Psoas muscle (tissue), 8 donors: ENCODE data around the gene CERS4. TPM values are rescaled to one million over a fixed set of nuclear protein-coding genes. Genes with fewer than 3 reads are reported as not detected.

Source experiments
- ATAC-seq, 4 donors: fragments of 200-7000 bp; cut with Tn5 transposase; one replicate each; pipeline ENCODE4 v1.9.1; 2020; ENCODE audit warnings: moderate library complexity in 3 of 4, mild to moderate bottlenecking in 2 of 4
- DNase-seq, 2 donors: peaks; one replicate each; pipeline ENCODE4 v3.0.0-alpha.2; 2020
- H3K27ac ChIP-seq: fragments of 200-600 bp; one replicate; pipeline ENCODE4 v1.8.0; 2022
- H3K27me3 ChIP-seq, 3 donors: fragments of 200-600 bp in 1 of 3; one replicate each; pipeline versions ENCODE4 v1.6.1 to v1.8.0; 2013 to 2022; ENCODE audit warnings: low read length in 2 of 3, mild to moderate bottlenecking in 2 of 3, moderate library complexity in 1 of 3; ENCODE audit not compliant: insufficient read depth in 3 of 3
- H3K36me3 ChIP-seq, 2 donors: fragments of 200-600 bp in 1 of 2; one replicate each; pipeline versions ENCODE4 v1.6.1 to v1.8.0; 2013 to 2022; ENCODE audit warnings: low read depth in 1 of 2, mild to moderate bottlenecking in 1 of 2, moderate library complexity in 1 of 2; ENCODE audit not compliant: insufficient read depth in 1 of 2
- H3K4me1 ChIP-seq: fragments of 200-600 bp; one replicate; pipeline ENCODE4 v1.8.0; 2022
- H3K4me3 ChIP-seq: fragments of 200-600 bp; one replicate; pipeline ENCODE4 v1.8.0; 2022; ENCODE audit warnings: mild to moderate bottlenecking
- H3K9me3 ChIP-seq: fragments of 200-600 bp; one replicate; pipeline ENCODE4 v1.8.0; 2022
- WGBS, 3 donors: extraction: QIAGEN DNeasy Blood & Tissue Kit; methylation state at CpG; one replicate each; pipeline versions ENCODE4 v1.1.6 to v1.1.7; 2013; 5-methylcytosine and 5-hydroxymethylcytosine counted together
- intact Hi-C, 2 donors: fragments of 100-400 bp; cut with DNase I; formaldehyde crosslinking; loops; one replicate each; pipeline versions ENCODE4 v1.11.0 to v1.14.2; 2022
- polyA plus RNA-seq, 3 donors: library from polyadenylated mRNA; stranded (reverse); fragments of 200-250 nt; gene quantifications; one replicate each; pipeline ENCODE4 v1.2.3, GENCODE V29; 2013
- total RNA-seq, 4 donors: library from RNA; stranded (reverse); fragmentation: NEBNext Ultra II Directional in 2 of 4; extraction: Animal tissue kit (Norgen Biotek cat#: 25700) in 2 of 4; gene quantifications; one replicate each; pipeline versions ENCODE4 v1.2.1 to v1.2.4, GENCODE V29; 2021 to 2023
- TF ChIP-seq, protein P1 (sequence below): fragments of 200-600 bp; IDR thresholded peaks from one replicate; pipeline ENCODE4 v1.8.0; 2022; ENCODE audit warnings: antibody characterized with exemption
- donor health status: healthy with polysubstance abuse.
- donor health status: DM: no; HTN: no; CAD: no; lungs with moderate emphysema.
- donor health status: Bipolar disorder and iron deficiency.
- donor health status: healthy.
- donor health status: DM: yes; HTN: yes; CAD: no.
- donor health status: DM: no; HTN: no; CAD: no.
- donor health status: DM: no; HTN: no; CAD: no.
- donor health status: DM: yes; HTN: yes; CAD: no.

The CERS4 gene
- total and polyA plus RNA-seq, 7 donors, result 1.1 to 4.8 (median 2.8) TPM

DNA sequence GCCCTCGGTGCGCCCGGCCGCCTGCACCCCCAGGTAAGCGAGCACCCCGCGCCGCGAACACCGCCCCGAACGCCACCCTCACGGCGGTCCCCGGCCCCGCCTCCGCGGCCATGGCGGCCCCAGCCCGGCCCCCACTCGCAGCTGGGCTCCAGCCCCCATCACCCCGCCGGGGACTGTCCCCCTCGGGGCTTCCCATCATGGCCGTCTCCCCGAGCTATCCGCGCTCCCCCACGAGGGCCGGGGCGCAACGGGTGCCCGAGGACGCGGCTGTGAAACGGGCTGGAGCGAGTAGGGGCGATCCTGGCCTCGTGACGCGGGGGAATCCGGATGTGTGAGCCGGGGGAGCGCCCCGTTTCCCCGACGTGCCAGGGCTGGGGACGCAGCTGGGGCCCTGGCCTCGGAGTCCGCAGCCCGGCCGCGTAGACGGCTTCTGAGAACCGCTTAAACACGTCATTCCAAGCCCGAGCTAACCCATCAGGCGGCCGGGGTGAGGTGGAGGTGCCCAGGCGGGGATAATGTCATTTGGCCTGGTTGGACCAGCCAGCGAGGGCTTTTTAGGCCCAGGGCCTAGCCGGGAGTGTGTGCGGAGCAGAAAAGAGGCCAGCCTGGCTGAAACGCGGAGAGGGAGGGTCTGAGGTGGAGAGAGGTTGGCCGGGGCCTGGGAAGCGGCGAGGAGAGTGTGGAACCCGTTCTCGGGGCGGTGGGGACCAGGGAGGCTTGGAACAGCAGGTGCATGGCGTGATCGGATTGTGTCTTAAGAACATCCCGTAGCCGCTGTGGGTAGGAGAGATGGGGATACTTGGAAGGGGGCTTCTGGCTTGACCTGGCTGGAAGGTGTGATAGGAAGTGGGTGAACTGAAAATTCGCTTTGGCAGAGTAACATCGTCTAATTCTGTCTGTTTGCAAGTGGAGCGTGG, 550 bp downstream of the CERS4 start:
- TF ChIP-seq, protein P1, sequence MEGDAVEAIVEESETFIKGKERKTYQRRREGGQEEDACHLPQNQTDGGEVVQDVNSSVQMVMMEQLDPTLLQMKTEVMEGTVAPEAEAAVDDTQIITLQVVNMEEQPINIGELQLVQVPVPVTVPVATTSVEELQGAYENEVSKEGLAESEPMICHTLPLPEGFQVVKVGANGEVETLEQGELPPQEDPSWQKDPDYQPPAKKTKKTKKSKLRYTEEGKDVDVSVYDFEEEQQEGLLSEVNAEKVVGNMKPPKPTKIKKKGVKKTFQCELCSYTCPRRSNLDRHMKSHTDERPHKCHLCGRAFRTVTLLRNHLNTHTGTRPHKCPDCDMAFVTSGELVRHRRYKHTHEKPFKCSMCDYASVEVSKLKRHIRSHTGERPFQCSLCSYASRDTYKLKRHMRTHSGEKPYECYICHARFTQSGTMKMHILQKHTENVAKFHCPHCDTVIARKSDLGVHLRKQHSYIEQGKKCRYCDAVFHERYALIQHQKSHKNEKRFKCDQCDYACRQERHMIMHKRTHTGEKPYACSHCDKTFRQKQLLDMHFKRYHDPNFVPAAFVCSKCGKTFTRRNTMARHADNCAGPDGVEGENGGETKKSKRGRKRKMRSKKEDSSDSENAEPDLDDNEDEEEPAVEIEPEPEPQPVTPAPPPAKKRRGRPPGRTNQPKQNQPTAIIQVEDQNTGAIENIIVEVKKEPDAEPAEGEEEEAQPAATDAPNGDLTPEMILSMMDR, result no peak
- DNase-seq (peak; percentile 52 to 66), ATAC-seq (peak in 3 of 4 donors; percentile 17 to 36 (median 33))
- Histone ChIP-seq H3K4me1 (no peaks in the 10 kb centered on the region), H3K9me3 (no peaks in the 10 kb centered on the region), H3K4me3 (peak overlapping the region; percentile 73), H3K36me3 (no peaks in the 10 kb centered on the region), H3K27ac (no peak overlapping the region), H3K27me3 (peaks cover 0 to 17% (median 6%) of the 10 kb centered on the region in 3 donors)
- WGBS, 3 donors, result 6 to 8% (median 6%) methylated on average over 58 to 78 of the region's 78 CpGs
- intact Hi-C loops, result no loop called here

DNA sequence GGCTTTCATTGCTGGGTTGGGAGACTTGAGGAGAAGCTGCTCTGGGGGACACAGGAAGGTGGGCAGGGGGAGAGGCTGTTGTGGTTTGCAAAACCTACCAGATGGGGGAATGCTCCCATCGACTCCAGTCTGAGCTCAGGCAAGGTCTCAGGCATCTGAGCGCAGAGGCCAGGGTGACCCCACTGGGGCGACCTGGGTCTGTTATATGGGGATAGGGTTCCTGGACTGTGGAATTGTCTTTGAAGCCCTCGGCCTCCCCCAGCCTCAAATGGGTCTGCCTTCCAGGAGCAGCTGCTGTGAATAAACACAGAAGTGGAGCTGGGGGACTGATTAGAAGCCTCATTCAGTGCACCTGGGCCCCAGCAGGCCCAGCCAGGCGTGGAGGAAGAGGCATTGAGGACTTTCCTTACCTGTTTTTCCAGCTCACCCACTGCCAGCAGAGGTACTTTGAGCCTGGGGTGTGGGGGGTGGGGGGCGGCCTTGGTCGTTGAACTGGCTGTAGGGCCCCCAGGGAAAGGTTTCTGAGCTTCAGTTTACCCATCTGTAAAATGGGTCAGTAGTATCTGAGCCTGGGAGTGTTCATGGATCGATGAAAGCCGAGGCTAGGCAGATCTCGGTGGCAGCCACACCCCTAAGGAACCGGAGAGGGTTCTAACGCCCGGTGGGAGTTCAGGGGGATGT, 1.4 kb downstream of the CERS4 start:
- H3K9me3 ChIP-seq, result no peaks in the 10 kb centered on the region
- H3K27ac ChIP-seq, result no peak overlapping the region
- H3K27me3 ChIP-seq, result peaks cover 0 to 17% (median 6%) of the 10 kb centered on the region in 3 donors
- TF ChIP-seq, protein P1, result no peak
- H3K4me3 ChIP-seq, result peak overlapping the region; percentile 73
- no peak for ATAC-seq
- WGBS, 3 donors, result 80 to 84% (median 82%) methylated on average over 13 of the region's 13 CpGs
- H3K36me3 ChIP-seq, result no peaks in the 10 kb centered on the region
- DNase-seq, result no peak
- H3K4me1 ChIP-seq, result no peaks in the 10 kb centered on the region
- intact Hi-C loops, result no loop called here

DNA sequence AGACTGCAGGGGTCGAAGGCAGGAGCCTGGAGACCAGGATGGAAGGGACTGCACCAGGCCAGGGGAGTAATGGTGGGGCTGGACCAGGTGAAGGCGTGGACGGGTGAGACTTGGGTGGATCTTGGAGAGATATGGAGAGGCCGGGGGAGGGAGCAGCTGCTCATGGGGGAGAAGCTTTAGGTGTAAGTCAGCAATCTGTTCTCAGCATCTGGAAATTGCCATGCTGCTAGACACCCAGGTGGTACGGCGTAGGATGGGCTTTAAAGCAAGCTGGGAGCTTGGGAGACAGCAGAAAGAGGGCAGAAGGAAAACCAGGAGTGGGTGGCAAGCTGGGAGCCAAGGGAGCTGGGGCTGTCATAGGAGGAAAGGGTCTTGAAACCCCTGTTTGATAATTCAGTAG, 3.0 kb downstream of the CERS4 start:
- WGBS, 3 donors, result 89 to 96% (median 93%) methylated on average over 6 of the region's 6 CpGs
- TF ChIP-seq, protein P1, result no peak
- intact Hi-C loops, result no loop called here
- Histone ChIP-seq H3K27ac (no peak overlapping the region), H3K4me3 (no peak overlapping the region), H3K9me3 (no peaks in the 10 kb centered on the region), H3K36me3 (no peaks in the 10 kb centered on the region), H3K4me1 (no peaks in the 10 kb centered on the region), H3K27me3 (peaks cover 0 to 17% (median 6%) of the 10 kb centered on the region in 3 donors)
- no peak for ATAC-seq
- no peak for DNase-seq

DNA sequence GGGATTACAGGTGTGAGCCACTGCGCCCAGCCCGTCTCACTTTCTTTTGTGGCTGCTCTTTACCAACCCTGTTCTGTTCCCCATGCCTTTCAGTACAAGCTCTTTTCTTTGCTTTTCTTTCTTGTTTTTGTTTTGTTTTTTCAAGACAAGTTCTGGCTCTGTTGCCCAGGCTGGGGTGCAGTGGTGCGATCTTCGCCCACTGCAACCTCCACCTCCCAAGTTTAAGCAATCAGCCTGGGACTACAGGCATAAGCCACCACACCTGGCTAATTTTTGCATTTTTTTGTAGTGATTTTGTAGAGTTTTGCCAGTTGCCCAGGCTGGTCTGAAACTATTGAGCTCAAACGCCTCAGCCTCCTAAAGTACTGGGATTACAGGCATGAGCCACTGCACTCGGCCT, 3.7 kb downstream of the CERS4 start:
- Histone ChIP-seq H3K27me3 (peaks cover 0 to 17% (median 6%) of the 10 kb centered on the region in 3 donors), H3K9me3 (no peaks in the 10 kb centered on the region), H3K36me3 (no peaks in the 10 kb centered on the region), H3K4me3 (no peak overlapping the region), H3K4me1 (no peaks in the 10 kb centered on the region), H3K27ac (no peak overlapping the region)
- WGBS, 3 donors, result 93 to 96% (median 95%) methylated on average over 6 of the region's 6 CpGs
- ATAC-seq (no peak), DNase-seq (no peak)
- intact Hi-C loops, result no loop called here
- TF ChIP-seq, protein P1, result no peak
